ENCODE measurements around the gene EBF3. TPM values are rescaled to one million over a fixed set of nuclear protein-coding genes. Genes with fewer than 3 reads are reported as not detected.

Gene EBF3
- total and polyA plus RNA-seq, 9 of the 15 experiments (the other 6 are each of a cell fraction or from before 2014, with no cell fraction given), result not detected

- TF ChIP-seq ZNF436 (CRISPR knock-in tag; IDR thresholded peaks at IDR 0.05) (no peak), NR4A1 (CRISPR knock-in tag; IDR thresholded peaks at IDR 0.05) (no peak), NR4A1 (tag; IDR thresholded peaks at IDR 0.05) (no peak), ZNF121 (CRISPR knock-in tag; conservative IDR thresholded peaks at IDR 0.05) (no peak), SIN3A (IDR thresholded peaks at IDR 0.05; ENCODE audit: borderline replicate concordance in 2 of 2, control insufficient read depth in 1 of 2, low read depth in 2 of 2, low read length in 2 of 2) (no peak), SMARCA4 (IDR thresholded peaks at IDR 0.05) (no peak), ZSCAN29 (IDR thresholded peaks at IDR 0.05) (no peak)
Observed at GRCh38 chr10:129793479-129793878, 170.6 kb downstream of the EBF3 start (continued).

- no peak for ATAC-seq
- POLR2A ChIA-PET, result no interaction called here
- CTCF ChIA-PET (ENCODE audit: low intra/inter-chr PET ratio), result no interaction called here
- in situ Hi-C loops (cut with MboI) (no loop called here), intact Hi-C loops (cut with micrococcal nuclease) (no loop called here)
- H3K4me3 ChIP-seq, result no peak overlapping the region
- BruUV-seq (replicated peaks), result no TSS peak
- H4K20me1 ChIP-seq (replicated peaks; ENCODE audit: control insufficient read depth, insufficient read depth, low read length), result no peaks in the 10 kb centered on the region
- no peaks in the 10 kb centered on the region for H3K9me3 ChIP-seq (replicated peaks; ENCODE audit: control insufficient read depth, insufficient read depth, low read depth, low read length)
- no peaks in the 10 kb centered on the region for H3K9me1 ChIP-seq (ENCODE audit: control insufficient read depth, insufficient read depth, low read length)
- no peak overlapping the region for H2AFZ ChIP-seq (ENCODE audit: low read depth, low read length)
- 0% methylated on average over 10 of the region's 10 CpGs for WGBS (ENCODE audit: insufficient coverage, low coverage, missing lambda C conversion rate)
- FAIRE-seq, result no peak
- H3K36me3 ChIP-seq (ENCODE audit: control insufficient read depth, insufficient read depth, low read length), result no peaks in the 10 kb centered on the region
- DNase-seq (ENCODE audit: extremely low read depth in 1 of 4, low spot score in 3 of 4), result no peak
- H3K4me1 ChIP-seq (replicated peaks in 1 of 2; ENCODE audit: control insufficient read depth in 2 of 2, insufficient read depth in 2 of 2, low read length in 2 of 2), result no peaks in the 10 kb centered on the region
- H3K79me2 ChIP-seq (ENCODE audit: control insufficient read depth, insufficient read depth, low read length), result no peaks in the 10 kb centered on the region
- no peak overlapping the region for H3K4me2 ChIP-seq (ENCODE audit: insufficient read depth, low read length)
- H3K27ac ChIP-seq (ENCODE audit: extremely low read depth, low read depth, low read length), result no peak overlapping the region
- H3K9ac ChIP-seq (ENCODE audit: insufficient read depth in 1 of 2, low read depth in 2 of 2, low read length in 2 of 2), result no peak overlapping the region
- H3K27me3 ChIP-seq (ENCODE audit: control insufficient read depth in 2 of 2, insufficient read depth in 2 of 2, low read length in 2 of 2), result peaks cover 4 to 29% of the 10 kb centered on the region in 2 experiments; a peak in 4 of 5 replicates
- TF ChIP-seq GABPA (tag; conservative IDR thresholded peaks at IDR 0.05; ENCODE audit: low read depth) (no peak), CREB1 (IDR thresholded peaks at IDR 0.05) (no peak), CREB1 (CRISPR knock-in tag; IDR thresholded peaks at IDR 0.05) (no peak), ZNF740 (CRISPR knock-in tag; IDR thresholded peaks at IDR 0.05) (no peak), ZNF740 (tag; IDR thresholded peaks at IDR 0.05) (no peak), ARID3A (IDR thresholded peaks at IDR 0.05; ENCODE audit: borderline replicate concordance, low read depth, low read length) (no peak), ZNF143 (CRISPR knock-in tag; IDR thresholded peaks at IDR 0.05) (no peak), DEAF1 (CRISPR knock-in tag; IDR thresholded peaks at IDR 0.05) (no peak), MIER1 (IDR thresholded peaks at IDR 0.05; ENCODE audit: low read depth) (no peak), LARP7 (IDR thresholded peaks at IDR 0.05) (no peak), NONO (IDR thresholded peaks at IDR 0.05; ENCODE audit: low read depth in 2 of 2, low read length in 1 of 2) (no peak), ZNF551 (CRISPR knock-in tag; IDR thresholded peaks at IDR 0.05) (no peak), CBX1 (IDR thresholded peaks at IDR 0.05; ENCODE audit: low read depth) (no peak)
Observed at GRCh38 chr10:129792864-129793263, 171.2 kb downstream of the EBF3 start.
